ENCODE results near the gene LSMEM2. TPM values are rescaled to one million over a fixed set of nuclear protein-coding genes. Genes with fewer than 3 reads are reported as not detected.
"Not testable (repeated sequence)": the region's sequence is repeated elsewhere in the genome, so short reads cannot be mapped to it uniquely, and the experiment has no call there.

LSMEM2 gene
- total and polyA plus RNA-seq, 2 donors, result 0.39 to 0.79 TPM

- DNase-seq (ENCODE audit: extremely low spot score), result no peak
- H3K4me3 ChIP-seq (ENCODE audit: low read depth, low read length), result no peak overlapping the region
- 75% methylated on average over 8 of the region's 8 CpGs for WGBS
- H3K4me1 ChIP-seq (ENCODE audit: insufficient read depth), result no peaks in the 10 kb centered on the region
- H3K27ac ChIP-seq (ENCODE audit: low read depth), result peak overlapping the region; percentile 68
- no peaks in the 10 kb centered on the region for H3K36me3 ChIP-seq (ENCODE audit: insufficient read depth)
Measured at GRCh38 chr3:50254577-50255250, 24.2 kb upstream of the LSMEM2 start.

GRCh38 chr3:50255251-50255615 lies 23.7 kb upstream of the LSMEM2 start:
- WGBS, result 82% methylated on average over 9 of the region's 9 CpGs
- DNase-seq (ENCODE audit: extremely low spot score), result no peak
- Histone ChIP-seq H3K4me1 (ENCODE audit: insufficient read depth) (no peaks in the 10 kb centered on the region), H3K4me3 (ENCODE audit: low read depth, low read length) (no peak overlapping the region), H3K27ac (ENCODE audit: low read depth) (peak overlapping the region; percentile 55), H3K36me3 (ENCODE audit: insufficient read depth) (no peaks in the 10 kb centered on the region)

- Histone ChIP-seq H3K4me3 (ENCODE audit: low read depth, low read length) (no peak overlapping the region), H3K36me3 (ENCODE audit: insufficient read depth) (no peaks in the 10 kb centered on the region), H3K27ac (ENCODE audit: low read depth) (no peak overlapping the region), H3K4me1 (ENCODE audit: insufficient read depth) (no peaks in the 10 kb centered on the region)
- no peak for DNase-seq (ENCODE audit: extremely low spot score)
- 87% methylated on average over 20 of the region's 20 CpGs for whole genome bisulfite sequencing
Measured at GRCh38 chr3:50256978-50257890, 21.7 kb upstream of the LSMEM2 start.

- Histone ChIP-seq H3K4me1 (ENCODE audit: insufficient read depth) (no peaks in the 10 kb centered on the region), H3K36me3 (ENCODE audit: insufficient read depth) (no peaks in the 10 kb centered on the region), H3K4me3 (ENCODE audit: low read depth, low read length) (no peak overlapping the region), H3K27ac (ENCODE audit: low read depth) (no peak overlapping the region)
- WGBS, result 84% methylated on average over 17 of the region's 17 CpGs
- DNase-seq (ENCODE audit: extremely low spot score), result no peak
Measured at GRCh38 chr3:50258029-50258680, 20.7 kb upstream of the LSMEM2 start.

GRCh38 chr3:50258979-50259378 lies 19.9 kb upstream of the LSMEM2 start:
- DNase-seq (ENCODE audit: extremely low spot score), result no peak
- Histone ChIP-seq H3K4me1 (ENCODE audit: insufficient read depth) (no peaks in the 10 kb centered on the region), H3K36me3 (ENCODE audit: insufficient read depth) (no peaks in the 10 kb centered on the region), H3K27ac (ENCODE audit: low read depth) (no peak overlapping the region), H3K4me3 (ENCODE audit: low read depth, low read length) (no peak overlapping the region)
- WGBS, result 75% methylated on average over 16 of the region's 16 CpGs

- DNase-seq (ENCODE audit: extremely low spot score), result no peak
Measured at GRCh38 chr3:50259432-50260026, 19.4 kb upstream of the LSMEM2 start.

GRCh38 chr3:50260027-50260941 lies 18.6 kb upstream of the LSMEM2 start:
- no peak for DNase-seq (ENCODE audit: extremely low spot score)
- WGBS, result 1% methylated on average over 70 of the region's 70 CpGs

More at GRCh38 chr3:50259432-50260026, 19.4 kb upstream of the LSMEM2 start:
- Histone ChIP-seq H3K27ac (ENCODE audit: low read depth) (peak overlapping the region; percentile 60), H3K36me3 (ENCODE audit: insufficient read depth) (no peaks in the 10 kb centered on the region), H3K4me3 (ENCODE audit: low read depth, low read length) (no peak overlapping the region), H3K4me1 (ENCODE audit: insufficient read depth) (no peaks in the 10 kb centered on the region)
- 57% methylated on average over 18 of the region's 18 CpGs for WGBS

GRCh38 chr3:50260942-50261441 lies 17.9 kb upstream of the LSMEM2 start:
- H3K4me3 ChIP-seq (ENCODE audit: low read depth, low read length), result no peak overlapping the region
- DNase-seq (ENCODE audit: extremely low spot score), result no peak
- 56% methylated on average over 5 of the region's 5 CpGs for WGBS
- H3K4me1 ChIP-seq (ENCODE audit: insufficient read depth), result peaks cover 2% of the 10 kb centered on the region
- H3K27ac ChIP-seq (ENCODE audit: low read depth), result peak overlapping the region; percentile 96
- no peaks in the 10 kb centered on the region for H3K36me3 ChIP-seq (ENCODE audit: insufficient read depth)

More at GRCh38 chr3:50260027-50260941, 18.6 kb upstream of the LSMEM2 start:
- Histone ChIP-seq H3K27ac (ENCODE audit: low read depth) (peak overlapping the region; percentile 96), H3K4me3 (ENCODE audit: low read depth, low read length) (peak overlapping the region; percentile 54), H3K36me3 (ENCODE audit: insufficient read depth) (no peaks in the 10 kb centered on the region), H3K4me1 (ENCODE audit: insufficient read depth) (no peaks in the 10 kb centered on the region)

- no peak overlapping the region for H3K4me3 ChIP-seq (ENCODE audit: low read depth, low read length)
- WGBS, result 42% methylated on average over 2 of the region's 2 CpGs
- H3K4me1 ChIP-seq (ENCODE audit: insufficient read depth), result peaks cover 2% of the 10 kb centered on the region
- H3K27ac ChIP-seq (ENCODE audit: low read depth), result no peak overlapping the region
- H3K36me3 ChIP-seq (ENCODE audit: insufficient read depth), result no peaks in the 10 kb centered on the region
- no peak for DNase-seq (ENCODE audit: extremely low spot score)
Measured at GRCh38 chr3:50261505-50261904, 17.4 kb upstream of the LSMEM2 start.

- H3K36me3 ChIP-seq (ENCODE audit: insufficient read depth); H3K4me1 ChIP-seq (ENCODE audit: insufficient read depth); H3K4me3 ChIP-seq (ENCODE audit: low read depth, low read length); H3K27ac ChIP-seq (ENCODE audit: low read depth); DNase-seq (ENCODE audit: extremely low spot score): not testable (repeated sequence)
- WGBS, result 97% methylated on average over 4 of the region's 4 CpGs
Measured at GRCh38 chr3:50262200-50262599, 16.7 kb upstream of the LSMEM2 start.

GRCh38 chr3:50262778-50263177 lies 16.1 kb upstream of the LSMEM2 start:
- no peak overlapping the region for H3K27ac ChIP-seq (ENCODE audit: low read depth)
- 86% methylated on average over 7 of the region's 7 CpGs for WGBS
- H3K4me3 ChIP-seq (ENCODE audit: low read depth, low read length), result no peak overlapping the region
- H3K36me3 ChIP-seq (ENCODE audit: insufficient read depth), result no peaks in the 10 kb centered on the region
- peaks cover 2% of the 10 kb centered on the region for H3K4me1 ChIP-seq (ENCODE audit: insufficient read depth)
- DNase-seq (ENCODE audit: extremely low spot score), result no peak

GRCh38 chr3:50263478-50264382 lies 15.2 kb upstream of the LSMEM2 start:
- H3K4me1 ChIP-seq (ENCODE audit: insufficient read depth), result peaks cover 2% of the 10 kb centered on the region
- 51% methylated on average over 6 of the region's 6 CpGs for whole genome bisulfite sequencing
- H3K4me3 ChIP-seq (ENCODE audit: low read depth, low read length), result no peak overlapping the region
- H3K36me3 ChIP-seq (ENCODE audit: insufficient read depth), result no peaks in the 10 kb centered on the region
- H3K27ac ChIP-seq (ENCODE audit: low read depth), result peak overlapping the region; percentile 35
- DNase-seq (ENCODE audit: extremely low spot score), result no peak

Measured in urinary bladder (tissue), 4 donors.